ENCODE results near the gene EN1.

EN1 gene

GRCh38 chr2:118856978-118857676 is 9.7 kb upstream of the EN1 start:
- in situ Hi-C loops (cut with MboI; ENCODE audit: low sequenced_read_pairs), result no loop called here

DNA sequence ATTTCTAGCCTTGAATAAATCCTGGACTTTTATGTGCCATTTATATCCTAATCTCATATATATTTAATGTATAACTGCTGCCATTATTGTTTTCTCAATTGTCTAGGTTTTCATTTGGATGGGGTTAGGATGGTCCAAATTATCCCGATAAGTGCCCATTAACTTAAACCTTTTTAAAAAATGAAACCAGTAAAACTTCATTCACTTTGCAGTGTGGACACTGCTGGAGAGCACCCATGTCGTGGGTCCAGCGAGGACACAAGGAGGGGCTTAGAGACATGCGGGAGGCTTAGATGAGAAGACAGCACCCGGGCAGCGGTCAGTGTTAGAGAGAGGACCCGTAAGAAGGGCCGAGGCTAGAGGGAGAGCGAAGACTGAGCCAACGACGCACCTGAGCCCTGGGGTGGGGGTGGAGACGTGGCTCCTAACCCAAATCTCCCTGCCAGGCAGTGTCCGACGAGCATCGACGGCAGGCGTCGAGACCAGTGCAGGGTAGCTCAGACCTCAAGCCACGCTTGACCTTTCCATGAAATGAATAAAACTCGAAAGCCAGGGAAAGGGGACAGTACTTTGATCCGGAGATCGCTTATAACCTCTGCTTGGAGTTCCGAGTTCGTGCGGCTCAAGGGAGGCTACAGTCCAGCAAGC is 9.0 kb upstream of the EN1 start:
- in situ Hi-C loops (cut with MboI; ENCODE audit: low sequenced_read_pairs), result no loop called here

- in situ Hi-C loops (cut with MboI; ENCODE audit: low sequenced_read_pairs), result no loop called here
Measured at GRCh38 chr2:118855451-118856279, 8.2 kb upstream of the EN1 start.

- in situ Hi-C loops (cut with MboI; ENCODE audit: low sequenced_read_pairs), result no loop called here
Measured at GRCh38 chr2:118854507-118855345, 7.3 kb upstream of the EN1 start.

DNA sequence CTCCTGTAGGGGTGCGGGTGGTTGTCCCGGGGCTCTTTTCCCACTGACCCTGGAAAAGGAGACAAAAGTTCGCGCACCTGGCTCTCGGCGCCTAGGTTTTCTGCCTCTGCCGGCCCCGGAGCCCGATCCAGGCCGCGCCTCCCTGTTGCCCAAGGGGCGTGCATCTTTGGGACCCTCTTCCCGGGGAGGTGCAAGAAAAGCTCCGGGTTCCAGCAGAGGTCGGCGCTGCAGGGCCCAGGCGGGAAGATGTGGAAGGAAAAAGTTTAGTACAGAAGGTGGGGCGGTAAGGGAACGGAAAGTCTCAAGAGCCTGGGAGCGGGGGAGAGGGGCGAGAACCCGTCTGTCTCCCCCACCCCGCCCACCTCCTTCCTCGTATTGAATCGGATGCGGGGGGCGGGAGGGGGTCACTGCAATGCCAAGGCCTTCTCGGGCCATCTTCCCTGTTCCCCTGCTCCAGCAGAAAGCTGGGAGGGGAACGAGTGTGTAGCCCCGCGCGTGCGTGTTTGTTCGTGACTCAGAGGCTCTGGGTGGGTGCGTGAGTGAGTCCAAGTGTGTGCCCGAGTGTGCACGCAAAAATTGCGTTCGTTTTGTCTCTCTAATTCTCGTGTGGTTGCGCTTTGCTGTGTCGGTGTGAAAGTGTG is 6.3 kb upstream of the EN1 start:
- in situ Hi-C loops (cut with MboI; ENCODE audit: low sequenced_read_pairs), result no loop called here

DNA sequence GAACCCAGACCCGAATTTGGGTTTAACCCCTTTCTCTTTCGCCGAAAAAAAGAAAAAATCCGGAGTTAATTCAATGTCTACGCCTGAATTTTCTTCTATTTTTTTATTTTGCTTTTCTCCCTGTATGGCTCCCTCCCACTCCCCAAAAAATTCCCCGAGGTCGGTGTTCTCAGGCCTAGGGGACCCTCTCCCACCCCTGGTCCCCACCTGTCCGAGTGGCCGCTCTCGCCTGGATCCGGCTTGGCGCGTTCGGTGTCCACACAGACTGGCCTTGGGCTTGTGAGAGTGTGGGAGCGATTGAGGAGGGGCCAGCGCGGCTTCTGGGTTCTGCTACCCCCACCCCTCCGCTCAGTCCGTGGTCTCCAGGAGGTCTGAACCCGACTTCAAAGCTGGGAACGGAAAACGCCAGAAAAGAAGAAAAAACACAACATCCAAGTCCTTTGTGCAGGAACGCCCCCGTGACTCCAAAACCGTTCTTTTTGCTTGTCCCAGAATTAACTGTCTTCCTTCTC is 5.7 kb upstream of the EN1 start:
- in situ Hi-C loops (cut with MboI; ENCODE audit: low sequenced_read_pairs), result no loop called here

DNA sequence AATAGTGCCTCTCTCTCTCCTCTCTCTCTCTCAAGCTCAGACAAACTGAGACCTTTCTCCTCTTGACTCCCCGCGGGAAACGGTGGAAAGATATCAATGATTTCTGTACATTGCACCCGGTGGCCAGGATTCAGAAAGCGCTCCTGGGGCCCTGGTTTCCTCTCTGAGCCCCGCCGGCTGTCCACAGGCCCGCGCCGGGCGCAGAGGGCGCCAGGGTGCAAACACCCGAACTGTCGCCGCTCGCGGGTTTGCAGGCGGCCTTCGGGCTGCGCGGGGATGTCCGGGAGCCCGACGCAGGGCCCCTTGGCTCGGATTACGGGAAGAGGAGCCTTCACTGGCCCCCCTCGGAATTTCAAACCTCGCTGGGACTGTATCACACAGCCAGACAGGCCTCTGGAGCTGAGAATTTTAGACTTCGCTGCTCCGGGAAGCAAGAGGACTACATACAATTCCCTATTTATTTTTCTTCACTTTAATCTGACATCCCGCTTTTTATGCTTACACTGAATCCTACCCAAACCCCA is 5.2 kb upstream of the EN1 start:
- in situ Hi-C loops (cut with MboI; ENCODE audit: low sequenced_read_pairs), result no loop called here

GRCh38 chr2:118851650-118852049 is 4.2 kb upstream of the EN1 start:
- in situ Hi-C loops (cut with MboI; ENCODE audit: low sequenced_read_pairs), result no loop called here

- in situ Hi-C loops (cut with MboI; ENCODE audit: low sequenced_read_pairs), result no loop called here
Measured at GRCh38 chr2:118850901-118851415, 3.5 kb upstream of the EN1 start.

DNA sequence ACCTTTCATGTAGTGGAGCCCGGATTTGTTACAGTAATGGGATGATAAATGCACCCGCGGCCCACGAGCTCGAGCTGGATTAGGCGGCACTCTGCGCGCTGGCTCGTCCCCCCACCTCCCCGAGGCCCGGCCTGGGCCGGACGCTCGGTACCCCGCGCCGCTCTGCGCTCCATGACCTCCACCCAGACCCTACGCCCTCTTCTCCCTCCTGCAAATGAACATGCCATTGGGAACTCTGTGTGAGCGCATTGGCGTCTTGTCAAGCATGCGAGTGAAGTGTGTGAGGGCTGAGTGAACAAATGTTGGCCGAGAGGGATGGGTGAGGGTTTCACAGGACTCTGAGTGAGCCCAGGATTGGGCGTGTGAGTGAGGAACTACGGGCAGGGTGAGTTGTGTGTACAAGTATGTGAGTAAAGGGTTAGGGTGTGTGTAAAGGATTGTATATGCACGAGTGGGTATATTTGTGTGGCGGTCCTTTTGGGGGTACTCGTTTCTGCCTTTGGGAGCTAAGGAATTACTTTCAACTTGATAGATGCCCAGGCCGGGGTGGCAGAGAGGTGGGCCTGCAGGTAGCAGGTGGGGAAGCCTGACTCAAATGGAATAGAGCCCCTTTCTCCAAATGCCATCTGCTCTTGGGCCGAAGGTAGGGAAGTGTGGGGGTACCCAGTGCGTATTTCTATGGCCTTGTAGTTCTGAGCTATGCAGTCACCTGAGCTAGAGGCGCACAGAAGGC is 2.9 kb upstream of the EN1 start:
- in situ Hi-C loops (cut with MboI; ENCODE audit: low sequenced_read_pairs), result no loop called here

GRCh38 chr2:118849226-118850167 is 2.0 kb upstream of the EN1 start:
- in situ Hi-C loops (cut with MboI; ENCODE audit: low sequenced_read_pairs), result no loop called here

DNA sequence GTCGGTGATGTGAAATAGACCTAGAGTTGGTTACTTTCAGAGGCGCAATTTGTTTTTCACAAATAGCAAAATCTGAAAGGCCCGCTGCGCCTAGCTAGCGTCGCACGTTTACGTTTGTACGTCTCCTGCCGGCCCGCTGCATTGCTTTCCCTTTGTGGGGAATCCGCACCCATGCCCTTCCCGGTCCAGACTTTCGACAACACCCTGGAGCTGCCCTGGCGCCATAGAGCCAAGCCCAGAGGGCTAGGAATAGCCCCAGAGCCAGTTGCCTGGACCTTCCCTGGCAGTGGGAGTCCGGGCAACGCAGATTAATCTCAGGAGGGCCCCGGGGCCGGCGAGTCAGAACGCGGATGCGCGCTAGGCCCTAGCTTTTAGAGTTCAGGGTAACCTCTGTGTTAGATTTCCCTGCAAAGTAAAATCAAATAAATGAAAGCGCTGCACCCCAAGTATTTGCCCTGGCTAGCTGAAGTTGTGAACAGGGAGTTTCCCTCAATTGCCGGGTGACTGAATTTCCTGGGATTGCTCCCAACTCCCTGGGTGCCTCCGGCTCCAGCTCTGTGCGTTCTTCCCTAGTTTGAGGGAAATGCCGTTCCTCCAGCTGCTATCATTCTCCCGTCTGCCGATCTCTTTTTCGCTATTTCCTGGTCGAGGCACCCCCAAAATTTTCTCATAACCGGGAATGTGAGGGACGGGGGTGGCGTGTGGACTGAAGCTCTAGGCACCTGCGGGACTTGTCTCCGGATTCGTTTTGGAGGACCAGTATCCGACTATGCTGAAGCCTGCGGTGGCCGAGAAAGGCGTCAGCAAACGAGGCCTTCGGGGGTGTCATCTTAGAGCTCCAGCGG is 1.2 kb upstream of the EN1 start:
- in situ Hi-C loops (cut with MboI; ENCODE audit: low sequenced_read_pairs), result no loop called here

- in situ Hi-C loops (cut with MboI; ENCODE audit: low sequenced_read_pairs), result no loop called here
Measured at GRCh38 chr2:118847762-118848172, 319 bp upstream of the EN1 start.

GRCh38 chr2:118846442-118846952 is 951 bp downstream of the EN1 start:
- in situ Hi-C loops (cut with MboI; ENCODE audit: low sequenced_read_pairs), result no loop called here

DNA sequence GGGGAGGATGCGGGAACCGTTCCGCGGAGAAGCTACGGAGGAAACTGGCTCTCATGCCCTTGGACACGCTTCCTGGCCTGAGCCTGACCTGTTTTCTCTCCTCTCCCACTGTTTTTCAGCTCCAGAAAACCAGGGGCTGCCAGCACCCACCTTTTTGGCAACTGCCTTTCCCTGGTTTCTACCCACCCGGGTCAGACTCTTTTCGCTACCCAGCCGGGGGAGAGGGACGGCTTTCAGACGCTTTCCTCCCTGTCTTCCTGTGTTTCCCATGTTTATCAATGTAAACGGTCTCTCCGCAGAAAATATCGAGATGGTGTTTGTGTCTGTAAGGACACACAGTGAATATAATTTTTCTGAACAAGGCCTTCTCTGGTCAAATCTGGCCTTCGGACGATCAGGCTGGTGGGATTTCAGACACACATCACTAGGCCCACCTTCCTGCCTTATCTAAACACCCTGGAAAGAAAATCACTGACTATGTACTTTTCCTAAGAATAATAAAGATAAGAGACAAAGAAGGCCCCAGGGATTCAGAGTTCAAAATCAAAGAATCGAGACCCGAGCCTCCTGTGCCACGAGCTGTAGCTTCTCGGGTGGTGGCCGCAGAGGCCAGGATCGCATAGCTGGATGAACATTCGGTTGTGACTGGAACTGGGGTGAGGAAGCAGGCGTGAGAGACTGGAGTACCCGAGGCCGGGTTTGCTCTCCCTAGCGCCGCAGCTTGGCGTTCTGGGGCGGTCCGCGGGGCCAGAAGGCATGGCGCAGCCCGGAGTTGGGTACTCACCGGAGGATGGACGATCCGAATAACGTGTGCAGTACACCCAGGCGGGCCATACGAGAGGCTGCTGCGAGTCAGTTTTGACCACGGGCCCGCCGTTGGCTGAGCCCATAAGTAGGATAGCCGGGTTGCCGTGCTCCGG is 1.7 kb downstream of the EN1 start:
- in situ Hi-C loops (cut with MboI; ENCODE audit: low sequenced_read_pairs), result no loop called here

DNA sequence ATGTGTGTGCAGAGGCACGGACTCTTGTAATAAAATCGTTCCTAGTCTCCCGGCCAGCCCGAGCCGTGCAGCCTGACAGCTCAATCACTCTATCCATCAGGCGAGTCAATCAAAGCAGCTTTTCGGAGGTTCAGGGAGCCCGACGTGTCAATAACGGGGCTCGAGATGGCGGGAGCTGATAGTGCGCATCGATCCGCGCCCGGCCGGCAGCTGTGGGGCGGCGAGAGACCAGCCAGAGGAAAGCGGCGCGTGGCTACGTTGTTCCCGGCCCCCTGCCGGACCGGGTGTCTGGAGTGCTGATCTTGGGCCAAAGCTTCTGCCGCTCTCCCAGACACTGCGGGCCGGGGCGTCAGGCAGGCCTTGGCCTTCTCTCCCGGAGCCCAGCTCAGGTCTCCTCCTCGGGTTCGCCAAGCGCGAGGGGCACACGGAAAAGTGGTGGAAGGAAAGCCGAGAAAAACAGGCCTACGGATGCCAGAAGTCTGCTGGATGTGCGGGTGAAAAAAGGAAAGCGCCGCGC is 2.4 kb downstream of the EN1 start:
- in situ Hi-C loops (cut with MboI; ENCODE audit: low sequenced_read_pairs), result no loop called here

All from HL-60/S4 treated with phorbol 12-myristate 13-acetate at 8.2 ng/mL for 4 days and 3 days (cell line).